CD4-positive, alpha-beta T cell treated with Interleukin-10 for 1 hour (primary cell): Measurements from ENCODE around the gene DAPK2.
"Not testable (repeated sequence)": the region's sequence is repeated elsewhere in the genome, so short reads cannot be mapped to it uniquely, and the experiment has no call there.

Experiments
- DNase-seq: peaks from one replicate; pipeline ENCODE4 v3.0.0-alpha.2; 2020

DAPK2 gene

GRCh38 chr15:63970621-63971426 is 75.5 kb downstream of the DAPK2 start:
- peak; percentile 11 for DNase-seq

- DNase-seq, result no peak
Observed at GRCh38 chr15:63969652-63970421, 76.4 kb downstream of the DAPK2 start.

DNA sequence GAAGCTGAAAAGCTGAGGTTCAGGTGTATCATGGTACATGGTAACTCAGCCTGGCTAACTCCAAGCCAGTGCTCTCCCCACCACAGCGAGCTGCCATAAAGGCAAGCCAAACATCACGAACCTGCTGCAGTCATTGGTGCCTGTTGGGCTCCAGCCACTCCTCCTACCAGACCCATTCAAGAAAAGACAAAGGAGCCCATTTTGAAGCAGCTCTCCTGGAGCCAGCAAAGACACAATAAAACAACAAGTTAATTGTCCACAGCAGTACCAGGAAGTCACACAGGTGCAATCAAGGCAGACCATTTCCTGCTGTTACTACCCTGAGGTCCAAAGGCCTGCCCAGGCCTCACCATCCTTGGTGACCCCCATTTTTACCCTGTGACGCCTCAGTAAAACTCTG is 77.6 kb downstream of the DAPK2 start:
- no peak for DNase-seq

- no peak for DNase-seq
Observed at GRCh38 chr15:63968122-63968524, 78.2 kb downstream of the DAPK2 start.

GRCh38 chr15:63967616-63968015 is 78.7 kb downstream of the DAPK2 start:
- DNase-seq, result no peak

DNA sequence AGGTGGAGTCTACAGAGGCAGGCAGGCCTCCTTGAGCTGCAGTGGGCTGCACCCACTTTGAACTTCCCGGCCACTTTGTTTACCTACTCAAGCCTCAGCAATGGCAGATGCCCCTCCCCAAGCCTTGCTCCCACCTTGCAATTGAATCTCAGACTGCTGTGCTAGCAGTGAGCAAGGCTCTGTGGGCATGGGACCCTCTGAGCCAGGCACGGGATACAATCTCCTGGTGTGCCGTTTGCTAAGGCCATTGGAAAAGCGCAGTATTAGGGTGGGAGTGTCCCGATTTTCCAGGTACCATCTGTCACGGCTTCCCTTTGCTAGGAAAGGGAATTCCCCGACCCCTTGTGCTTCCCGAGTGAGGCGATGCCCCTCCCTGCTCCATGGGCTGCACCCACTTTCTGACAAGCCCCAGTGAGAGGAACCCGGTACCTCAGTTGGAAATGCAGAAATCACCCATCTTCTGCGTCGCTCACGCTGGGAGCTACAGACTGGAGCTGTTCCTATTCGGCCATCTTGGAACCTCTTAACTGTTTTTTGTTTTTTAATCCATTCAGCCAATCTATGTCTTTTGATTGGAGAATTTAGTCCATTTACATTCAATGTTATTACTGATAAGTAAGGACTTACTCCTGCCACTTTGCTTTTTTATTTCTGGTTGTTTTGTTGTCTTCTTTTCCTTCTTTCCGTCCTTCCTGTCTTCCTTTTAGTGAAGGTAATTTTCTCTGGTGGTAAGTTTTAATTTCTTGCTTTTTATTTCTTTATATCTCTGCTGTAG is 83.2 kb downstream of the DAPK2 start:
- not testable (repeated sequence) for DNase-seq

DNA sequence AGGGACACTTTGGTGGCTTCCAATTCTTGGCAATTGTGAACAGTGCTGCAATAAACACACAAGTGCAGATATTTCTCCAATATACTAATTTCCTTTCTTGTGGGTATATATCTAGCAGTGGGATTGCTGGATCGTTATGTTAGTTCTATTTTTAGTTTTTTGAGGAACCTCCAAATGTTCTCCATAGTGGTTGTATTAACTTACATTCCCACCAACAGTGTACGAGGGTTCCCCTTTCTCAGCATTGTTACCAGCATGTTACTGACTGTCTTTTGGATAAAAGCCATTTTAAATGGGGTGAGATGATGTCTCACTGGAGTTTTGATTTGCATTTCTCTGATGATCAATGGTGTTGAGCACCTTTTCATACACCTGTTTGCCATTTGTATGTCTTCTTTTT is 92.8 kb downstream of the DAPK2 start:
- DNase-seq, result no peak

DNA sequence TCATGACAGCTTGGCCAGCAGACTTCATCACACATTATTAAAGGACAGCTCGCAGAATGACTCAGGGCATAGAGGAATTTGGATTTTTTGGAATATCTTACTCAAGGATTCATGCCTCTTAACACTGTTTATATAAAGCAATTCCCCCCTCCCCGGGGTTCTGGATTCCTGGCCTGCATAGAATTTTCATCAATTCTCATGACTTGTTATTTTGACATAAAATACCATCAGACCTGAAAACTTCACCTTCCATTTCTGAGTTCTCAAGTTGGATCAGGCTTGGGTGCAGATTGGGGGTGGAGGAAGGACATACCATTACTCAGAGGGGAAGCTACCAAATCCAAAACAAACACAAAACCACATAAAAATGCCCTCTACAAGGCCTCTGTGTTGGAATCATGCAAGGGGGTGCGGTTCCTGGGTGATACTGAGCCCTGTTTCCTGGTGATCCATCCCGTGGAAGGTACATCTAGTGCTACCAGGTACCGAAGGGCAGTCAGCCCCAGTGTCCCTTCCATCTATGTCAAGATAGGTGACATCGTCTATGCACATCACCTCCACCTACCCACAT is 95.3 kb downstream of the DAPK2 start:
- DNase-seq, result no peak

DNA sequence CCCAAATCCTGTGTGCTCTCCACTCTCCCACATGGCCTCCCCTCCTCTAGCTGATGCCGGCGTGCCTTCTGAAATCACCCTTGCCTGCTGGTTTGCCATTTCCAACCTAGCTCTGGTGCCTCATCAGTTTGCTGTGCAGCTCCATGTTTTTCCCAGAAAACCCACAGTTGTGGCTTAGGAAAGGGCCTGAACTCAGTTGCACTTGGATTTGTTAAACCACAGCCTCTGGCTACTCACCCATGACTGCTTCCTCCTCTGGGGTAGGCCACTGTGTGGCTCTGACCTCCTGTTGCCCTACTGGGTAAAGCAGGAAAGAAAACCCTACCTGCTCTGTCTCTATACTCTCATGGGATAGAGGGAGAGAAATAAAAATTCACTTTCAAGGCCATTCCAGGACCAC is 97.3 kb downstream of the DAPK2 start:
- DNase-seq, result no peak

DNA sequence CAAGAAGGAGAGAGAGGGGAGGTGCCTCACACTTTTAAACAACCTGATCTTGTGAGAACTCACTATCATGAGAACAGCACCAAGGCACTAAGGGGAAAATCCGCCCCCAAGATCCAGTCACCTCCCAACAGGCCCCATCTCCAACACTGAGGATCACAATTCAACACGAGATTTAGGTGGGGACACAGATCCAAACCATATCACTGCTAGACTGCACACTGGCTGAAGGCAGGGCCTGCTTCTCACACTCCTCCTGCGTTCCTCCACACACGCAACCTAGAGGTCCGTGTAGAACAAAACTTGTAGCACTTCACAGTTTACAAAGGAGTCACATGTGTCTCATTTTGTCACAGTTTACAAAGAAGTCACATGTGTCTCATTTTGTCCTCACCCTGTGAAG is 97.8 kb downstream of the DAPK2 start:
- DNase-seq, result no peak

- DNase-seq, result no peak
Observed at GRCh38 chr15:63947228-63947627, 99.1 kb downstream of the DAPK2 start.

DNA sequence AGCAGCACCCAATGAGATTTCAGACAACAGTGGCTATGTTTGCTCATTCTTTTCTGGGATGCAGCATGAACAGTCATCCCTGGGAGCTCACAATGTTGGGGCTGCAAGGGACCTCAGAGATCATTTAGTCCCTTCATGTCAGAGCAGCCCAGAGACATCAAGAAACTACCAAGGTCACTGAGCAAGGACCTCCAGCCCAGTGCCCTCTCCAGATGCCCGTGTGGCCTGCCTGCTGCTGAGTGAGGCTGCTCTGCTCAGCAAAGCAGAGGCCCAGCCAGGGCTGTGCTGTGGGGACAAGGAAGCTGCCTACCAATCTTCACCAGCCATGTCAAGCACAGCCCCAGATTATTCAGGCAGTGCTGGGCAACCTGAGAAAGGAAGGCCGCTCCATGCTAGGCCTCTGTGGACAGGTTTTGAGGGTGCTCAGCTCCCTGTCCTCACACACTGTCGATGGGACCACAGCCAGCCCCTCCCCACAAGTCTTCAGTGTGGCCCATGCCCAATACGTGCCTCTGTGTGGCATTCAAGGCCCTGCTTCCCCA is 99.7 kb downstream of the DAPK2 start:
- DNase-seq, result no peak

DNA sequence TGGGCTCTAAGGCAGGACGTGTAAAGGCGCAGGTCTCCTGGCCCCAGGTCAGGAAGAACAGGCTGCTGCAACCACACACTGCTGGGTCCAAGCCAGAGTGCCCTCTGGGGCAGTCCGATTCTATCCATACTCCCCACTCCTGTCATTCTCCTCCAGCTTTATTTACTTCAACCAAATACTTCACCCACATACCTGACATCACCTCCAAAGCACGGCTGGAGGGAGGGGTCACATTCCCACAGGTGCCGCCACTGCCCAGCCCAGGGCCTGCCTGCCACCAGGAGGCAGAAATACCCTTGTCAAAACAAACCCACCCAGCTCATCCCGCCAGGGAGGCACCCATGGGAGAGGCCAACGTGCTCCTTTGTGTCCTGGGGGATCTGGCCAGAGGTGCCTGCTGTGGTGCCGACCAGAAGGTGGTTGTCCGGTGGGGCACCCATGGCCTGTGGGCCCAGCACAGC is 100.4 kb downstream of the DAPK2 start:
- no peak for DNase-seq

GRCh38 chr15:63945007-63945788 is 101.1 kb downstream of the DAPK2 start:
- peak; percentile 66 for DNase-seq

- no peak for DNase-seq
Observed at GRCh38 chr15:63944681-63944955, 101.7 kb downstream of the DAPK2 start.

DNA sequence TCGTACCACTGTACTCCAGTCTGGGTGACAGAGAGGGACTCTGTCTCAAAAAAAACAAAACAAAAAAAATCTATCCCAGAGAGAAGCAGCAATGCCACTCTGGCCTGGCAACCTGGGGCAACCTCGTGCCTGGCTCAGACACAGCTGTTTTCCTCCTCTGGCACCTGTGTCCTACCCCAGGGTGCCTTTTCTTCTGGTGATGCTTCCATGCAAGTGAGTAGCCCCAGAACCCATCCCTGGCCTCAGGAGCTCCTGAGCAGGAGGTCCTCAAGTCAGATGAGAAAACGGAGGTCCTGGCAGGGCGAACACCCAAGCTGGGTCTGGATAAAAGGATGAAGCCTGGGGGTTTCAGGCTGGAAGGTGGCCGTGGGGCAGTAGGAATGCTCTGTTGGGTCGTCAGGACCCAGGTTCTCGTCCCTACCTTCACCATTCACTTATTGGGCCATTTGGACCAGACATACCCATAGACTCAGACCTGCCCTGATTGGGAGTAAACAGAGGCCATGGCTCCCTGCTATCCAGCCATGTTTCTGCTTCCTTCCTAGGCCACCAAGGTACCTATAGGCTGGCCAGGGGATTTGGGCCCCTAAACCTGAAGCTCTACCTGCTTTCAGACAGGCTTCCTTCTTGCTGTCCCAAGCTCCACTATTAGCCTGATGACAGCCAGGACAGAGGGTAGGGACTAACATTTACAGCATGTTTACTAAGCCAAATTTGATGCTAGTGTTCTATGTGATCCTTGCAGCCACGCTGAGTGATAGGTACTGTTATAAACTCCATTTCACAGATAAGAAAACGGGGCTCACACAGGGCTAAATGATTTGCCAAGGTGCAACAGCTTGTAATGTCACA is 102.2 kb downstream of the DAPK2 start:
- no peak for DNase-seq

DNA sequence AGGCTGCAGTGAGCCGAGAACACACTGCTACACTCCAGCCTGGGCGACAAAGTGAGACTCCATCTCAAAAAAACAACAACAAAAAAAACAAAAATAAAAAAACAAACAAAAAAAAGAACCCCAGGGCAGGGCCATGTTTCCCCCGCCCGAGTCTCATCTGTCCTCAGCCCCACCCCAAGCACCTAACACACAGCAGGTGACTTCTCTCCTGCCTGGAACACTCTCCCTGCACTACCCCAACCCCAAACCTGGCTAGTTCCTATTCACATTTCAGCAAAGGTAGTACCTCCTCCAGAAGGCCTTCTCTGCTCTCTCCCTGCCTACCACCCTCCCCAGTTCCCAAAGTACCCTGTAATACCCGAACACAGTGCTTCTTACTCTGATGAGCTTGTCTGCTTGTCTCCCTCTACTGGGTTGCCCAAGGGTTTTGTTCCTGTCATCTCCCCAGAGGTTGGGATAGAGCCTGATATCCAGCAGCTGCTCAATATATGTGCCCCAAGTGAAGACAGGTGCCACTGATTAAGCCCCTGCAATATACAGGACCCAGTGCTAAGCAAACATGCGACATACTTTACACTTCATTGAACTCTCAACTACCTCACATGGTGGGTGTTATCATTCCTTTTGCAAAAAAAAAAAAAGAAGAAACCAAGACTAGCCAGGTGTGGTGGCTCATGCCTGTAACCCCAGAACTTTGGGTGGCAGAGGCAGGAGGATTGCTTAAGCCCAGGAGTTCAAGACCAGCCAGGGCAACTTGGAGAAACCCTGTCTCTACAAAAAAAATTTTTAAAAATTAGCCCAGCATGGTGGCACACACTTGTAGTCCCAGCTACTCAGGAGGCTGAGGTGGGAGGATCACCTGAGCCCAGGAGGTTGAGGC is 103.6 kb downstream of the DAPK2 start:
- no peak for DNase-seq

- DNase-seq, result no peak
Observed at GRCh38 chr15:63941698-63942465, 104.4 kb downstream of the DAPK2 start.

DNA sequence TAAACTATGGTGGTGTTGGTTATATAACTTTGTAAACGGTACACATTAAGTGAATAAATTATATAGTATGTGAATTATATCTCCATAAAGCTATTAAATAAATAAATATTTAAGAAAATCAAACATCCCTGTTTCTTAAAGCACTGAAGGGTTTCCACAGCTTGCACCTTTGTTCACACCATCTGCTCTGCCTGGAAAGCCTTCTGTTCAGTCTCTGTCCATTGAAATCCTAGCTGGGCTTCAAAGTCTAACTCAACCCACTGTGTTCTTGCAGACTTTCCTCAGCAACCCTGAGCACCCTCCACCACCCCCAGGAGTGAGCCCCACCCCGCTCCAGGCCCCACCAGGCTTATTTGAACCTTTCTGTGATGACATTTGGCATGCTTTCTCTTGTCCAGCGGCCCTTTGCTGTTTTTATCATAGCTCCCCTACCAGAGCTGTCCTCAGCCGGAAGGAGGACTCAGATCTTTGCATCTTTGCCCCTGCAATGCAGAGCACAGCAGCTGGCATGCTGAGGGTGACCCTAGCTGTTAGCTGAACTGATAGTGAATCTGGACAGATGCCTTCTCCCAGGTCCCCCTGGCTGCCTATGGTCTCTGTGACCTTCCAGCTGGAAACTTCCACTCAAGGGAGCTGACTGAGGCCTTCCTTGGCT is 105.2 kb downstream of the DAPK2 start:
- no peak for DNase-seq
